Measurements from ENCODE around the gene IGDCC3.

IGDCC3 gene

GRCh38 chr15:65337436-65338070 lies 40.2 kb downstream of the IGDCC3 start:
- H3K4me3 ChIP-seq (ENCODE audit: low read depth, low read length): no peak overlapping the region
- in situ Hi-C loops (cut with HindIII; ENCODE audit: low sequenced_read_pairs): no loop called here
- TF ChIP-seq CTCF (IDR thresholded peaks at IDR 0.05; ENCODE audit: low read depth, low read length): no peak

GRCh38 chr15:65336493-65337435 lies 41.0 kb downstream of the IGDCC3 start:
- no peak overlapping the region for H3K4me3 ChIP-seq (ENCODE audit: low read depth, low read length)
- TF ChIP-seq CTCF (IDR thresholded peaks at IDR 0.05; ENCODE audit: low read depth, low read length): no peak
- in situ Hi-C loops (cut with HindIII; ENCODE audit: low sequenced_read_pairs): no loop called here
- no peak for DNase-seq (ENCODE audit: low read depth, low spot score)

More at GRCh38 chr15:65337436-65338070, 40.2 kb downstream of the IGDCC3 start:
- DNase-seq (ENCODE audit: low read depth, low spot score): no peak

GRCh38 chr15:65335278-65336055 lies 42.3 kb downstream of the IGDCC3 start:
- DNase-seq (ENCODE audit: low read depth, low spot score): no peak
- no peak for TF ChIP-seq CTCF (IDR thresholded peaks at IDR 0.05; ENCODE audit: low read depth, low read length)
- in situ Hi-C loops (cut with HindIII; ENCODE audit: low sequenced_read_pairs): no loop called here
- H3K4me3 ChIP-seq (ENCODE audit: low read depth, low read length): no peak overlapping the region

- H3K4me3 ChIP-seq (ENCODE audit: low read depth, low read length): no peak overlapping the region
- DNase-seq (ENCODE audit: low read depth, low spot score): no peak
- in situ Hi-C loops (cut with HindIII; ENCODE audit: low sequenced_read_pairs): no loop called here
- TF ChIP-seq CTCF (IDR thresholded peaks at IDR 0.05; ENCODE audit: low read depth, low read length): no peak
Measured at GRCh38 chr15:65334586-65335231, 43.1 kb downstream of the IGDCC3 start.

GRCh38 chr15:65333856-65334255 lies 43.9 kb downstream of the IGDCC3 start:
- no peak for DNase-seq (ENCODE audit: low read depth, low spot score)
- in situ Hi-C loops (cut with HindIII; ENCODE audit: low sequenced_read_pairs): no loop called here
- no peak overlapping the region for H3K4me3 ChIP-seq (ENCODE audit: low read depth, low read length)
- TF ChIP-seq CTCF (IDR thresholded peaks at IDR 0.05; ENCODE audit: low read depth, low read length): no peak

Data from astrocyte of the spinal cord (primary cell).